ENCODE results near the gene SH2D1B.

DNA sequence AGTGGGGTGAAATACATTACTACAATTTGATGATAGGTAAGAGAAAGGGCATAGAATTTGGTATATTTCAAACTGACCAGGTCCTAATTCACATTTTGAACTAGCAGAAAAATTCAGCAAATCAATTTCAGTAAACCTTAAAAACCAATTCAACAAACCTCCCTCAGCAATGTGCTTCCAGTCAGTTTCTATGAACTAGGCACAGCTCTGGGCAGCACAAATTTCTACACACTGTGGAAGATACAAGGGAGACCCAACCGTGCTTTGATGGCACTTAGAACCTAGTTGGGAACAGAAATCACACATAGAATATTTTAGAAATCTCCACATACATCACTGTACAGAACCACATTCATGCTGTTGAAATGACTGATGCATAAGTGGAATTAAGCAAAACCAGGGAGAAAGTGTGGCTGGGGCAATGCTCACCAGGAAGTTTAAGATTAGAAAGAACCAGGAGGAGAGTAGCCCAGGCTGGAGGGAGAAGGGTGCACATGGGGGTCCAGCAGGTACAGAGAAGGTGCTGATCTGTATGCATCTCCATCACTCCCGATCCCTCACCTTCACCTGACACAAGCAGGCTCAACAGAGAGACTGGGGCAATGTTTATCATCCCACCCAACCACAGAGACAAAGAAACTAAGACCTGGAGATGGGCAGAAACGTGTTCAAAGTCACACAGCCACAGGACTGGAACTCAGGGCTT lies 15.6 kb downstream of the SH2D1B start:
- no peak for TF ChIP-seq EP300 (IDR thresholded peaks at IDR 0.05; ENCODE audit: borderline replicate concordance)
- TF ChIP-seq YY1 (IDR thresholded peaks at IDR 0.05; ENCODE audit: low read depth) = no peak
- no peak for TF ChIP-seq TAF1 (IDR thresholded peaks at IDR 0.05; ENCODE audit: low read depth)
- no peak for TF ChIP-seq CREB1 (IDR thresholded peaks at IDR 0.05; ENCODE audit: low read depth)
- TF ChIP-seq, protein P1, sequence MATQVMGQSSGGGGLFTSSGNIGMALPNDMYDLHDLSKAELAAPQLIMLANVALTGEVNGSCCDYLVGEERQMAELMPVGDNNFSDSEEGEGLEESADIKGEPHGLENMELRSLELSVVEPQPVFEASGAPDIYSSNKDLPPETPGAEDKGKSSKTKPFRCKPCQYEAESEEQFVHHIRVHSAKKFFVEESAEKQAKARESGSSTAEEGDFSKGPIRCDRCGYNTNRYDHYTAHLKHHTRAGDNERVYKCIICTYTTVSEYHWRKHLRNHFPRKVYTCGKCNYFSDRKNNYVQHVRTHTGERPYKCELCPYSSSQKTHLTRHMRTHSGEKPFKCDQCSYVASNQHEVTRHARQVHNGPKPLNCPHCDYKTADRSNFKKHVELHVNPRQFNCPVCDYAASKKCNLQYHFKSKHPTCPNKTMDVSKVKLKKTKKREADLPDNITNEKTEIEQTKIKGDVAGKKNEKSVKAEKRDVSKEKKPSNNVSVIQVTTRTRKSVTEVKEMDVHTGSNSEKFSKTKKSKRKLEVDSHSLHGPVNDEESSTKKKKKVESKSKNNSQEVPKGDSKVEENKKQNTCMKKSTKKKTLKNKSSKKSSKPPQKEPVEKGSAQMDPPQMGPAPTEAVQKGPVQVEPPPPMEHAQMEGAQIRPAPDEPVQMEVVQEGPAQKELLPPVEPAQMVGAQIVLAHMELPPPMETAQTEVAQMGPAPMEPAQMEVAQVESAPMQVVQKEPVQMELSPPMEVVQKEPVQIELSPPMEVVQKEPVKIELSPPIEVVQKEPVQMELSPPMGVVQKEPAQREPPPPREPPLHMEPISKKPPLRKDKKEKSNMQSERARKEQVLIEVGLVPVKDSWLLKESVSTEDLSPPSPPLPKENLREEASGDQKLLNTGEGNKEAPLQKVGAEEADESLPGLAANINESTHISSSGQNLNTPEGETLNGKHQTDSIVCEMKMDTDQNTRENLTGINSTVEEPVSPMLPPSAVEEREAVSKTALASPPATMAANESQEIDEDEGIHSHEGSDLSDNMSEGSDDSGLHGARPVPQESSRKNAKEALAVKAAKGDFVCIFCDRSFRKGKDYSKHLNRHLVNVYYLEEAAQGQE (IDR thresholded peaks at IDR 0.05; ENCODE audit: low read depth) = no peak
- no peak for TF ChIP-seq EGR1 (IDR thresholded peaks at IDR 0.05)
- TF ChIP-seq NFIC (IDR thresholded peaks at IDR 0.05) = no peak
- TF ChIP-seq MAX (IDR thresholded peaks at IDR 0.05) = no peak
- no peak for TF ChIP-seq RAD21 (IDR thresholded peaks at IDR 0.05; ENCODE audit: low read depth)
